WERI-Rb-1 (cell line): ENCODE results near the gene ITPKA.

Experiments used
- DNase-seq: peaks from one replicate; pipeline ENCODE4 v3.0.0-alpha.2; 2020
- H3K27ac ChIP-seq: fragments of 250-450 bp; sonication (Bioruptor Pico); 2 replicates; pipeline ENCODE4 v1.5.1; 2020; ENCODE audit warnings: mild to moderate bottlenecking, moderate library complexity
- H3K27me3 ChIP-seq: fragments of 250-450 bp; sonication (Bioruptor Pico); 2 replicates; pipeline ENCODE4 v1.5.1; 2021; ENCODE audit warnings: mild to moderate bottlenecking, low read depth, moderate library complexity; ENCODE audit not compliant: insufficient read depth, severe bottlenecking
- H3K36me3 ChIP-seq: fragments of 250-450 bp; sonication (Bioruptor Pico); 2 replicates; pipeline ENCODE4 v1.5.1; 2020; ENCODE audit warnings: mild to moderate bottlenecking, moderate library complexity
- H3K4me3 ChIP-seq: 2 replicates; pipeline ENCODE4 v1.5.1; 2011; ENCODE audit warnings: low read depth, mild to moderate bottlenecking, control low read depth, low read length
- H3K9me3 ChIP-seq: fragments of 250-450 bp; sonication (Bioruptor Pico); 2 replicates; pipeline ENCODE4 v1.5.1; 2021; ENCODE audit warnings: mild to moderate bottlenecking, moderate library complexity; ENCODE audit not compliant: severe bottlenecking
- TF ChIP-seq, protein P1 (sequence below): IDR thresholded peaks from 2 replicates; pipeline ENCODE4 v1.5.1; 2011; ENCODE audit warnings: low read depth, mild to moderate bottlenecking, control low read depth, inconsistent platforms, low read length

ITPKA gene

DNA sequence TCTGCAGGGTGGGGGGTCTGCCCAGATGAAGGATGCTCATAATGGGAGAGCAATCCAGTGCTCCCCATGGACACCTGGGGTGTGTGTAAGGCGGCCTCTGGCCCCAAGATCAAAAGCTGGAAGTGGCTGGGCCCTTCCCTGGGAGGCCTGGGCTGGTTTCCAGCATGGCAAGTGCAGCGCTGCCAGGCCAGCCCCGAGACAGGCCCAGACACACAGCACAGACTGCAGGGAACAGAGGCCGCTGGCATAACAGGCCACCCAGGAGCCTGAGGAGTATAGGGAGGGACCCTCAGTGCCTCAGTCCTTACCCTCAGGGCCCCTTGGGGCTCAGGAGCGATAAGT, 10.0 kb downstream of the ITPKA start:
- Histone ChIP-seq H3K27ac (no peak overlapping the region), H3K9me3 (no peaks in the 10 kb centered on the region), H3K36me3 (no peaks in the 10 kb centered on the region), H3K4me3 (no peak overlapping the region), H3K27me3 (no peaks in the 10 kb centered on the region)
- DNase-seq: no peak
- TF ChIP-seq, protein P1, sequence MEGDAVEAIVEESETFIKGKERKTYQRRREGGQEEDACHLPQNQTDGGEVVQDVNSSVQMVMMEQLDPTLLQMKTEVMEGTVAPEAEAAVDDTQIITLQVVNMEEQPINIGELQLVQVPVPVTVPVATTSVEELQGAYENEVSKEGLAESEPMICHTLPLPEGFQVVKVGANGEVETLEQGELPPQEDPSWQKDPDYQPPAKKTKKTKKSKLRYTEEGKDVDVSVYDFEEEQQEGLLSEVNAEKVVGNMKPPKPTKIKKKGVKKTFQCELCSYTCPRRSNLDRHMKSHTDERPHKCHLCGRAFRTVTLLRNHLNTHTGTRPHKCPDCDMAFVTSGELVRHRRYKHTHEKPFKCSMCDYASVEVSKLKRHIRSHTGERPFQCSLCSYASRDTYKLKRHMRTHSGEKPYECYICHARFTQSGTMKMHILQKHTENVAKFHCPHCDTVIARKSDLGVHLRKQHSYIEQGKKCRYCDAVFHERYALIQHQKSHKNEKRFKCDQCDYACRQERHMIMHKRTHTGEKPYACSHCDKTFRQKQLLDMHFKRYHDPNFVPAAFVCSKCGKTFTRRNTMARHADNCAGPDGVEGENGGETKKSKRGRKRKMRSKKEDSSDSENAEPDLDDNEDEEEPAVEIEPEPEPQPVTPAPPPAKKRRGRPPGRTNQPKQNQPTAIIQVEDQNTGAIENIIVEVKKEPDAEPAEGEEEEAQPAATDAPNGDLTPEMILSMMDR: no peak

GRCh38 chr15:41504751-41505492, 11.2 kb downstream of the ITPKA start:
- no peak overlapping the region for H3K27ac ChIP-seq
- no peak for DNase-seq
- no peak overlapping the region for H3K4me3 ChIP-seq
- H3K36me3 ChIP-seq: no peaks in the 10 kb centered on the region
- TF ChIP-seq, protein P1: no peak
- H3K27me3 ChIP-seq: no peaks in the 10 kb centered on the region
- no peaks in the 10 kb centered on the region for H3K9me3 ChIP-seq

DNA sequence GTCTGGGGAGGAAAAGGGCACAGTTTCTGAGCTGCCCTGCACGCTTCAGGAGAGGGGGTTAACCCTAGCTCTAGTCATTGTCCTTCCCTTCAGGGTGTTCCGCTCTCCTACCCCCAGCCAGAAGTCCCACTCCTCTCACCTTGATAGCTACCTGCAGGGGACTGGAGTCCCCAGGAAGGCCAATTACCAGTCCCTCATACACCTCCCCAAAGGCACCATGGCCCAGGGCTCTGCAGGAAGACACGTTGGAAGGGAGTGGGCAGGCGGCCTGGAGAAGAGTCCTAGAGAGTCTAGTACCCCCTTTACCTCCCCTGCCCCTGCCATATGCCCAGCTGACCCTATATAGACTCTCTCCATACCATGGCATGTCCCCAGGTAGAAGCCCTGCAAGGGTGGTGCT, 12.1 kb downstream of the ITPKA start:
- no peak for DNase-seq
- H3K9me3 ChIP-seq: no peaks in the 10 kb centered on the region
- H3K27me3 ChIP-seq: no peaks in the 10 kb centered on the region
- no peaks in the 10 kb centered on the region for H3K36me3 ChIP-seq
- no peak overlapping the region for H3K4me3 ChIP-seq
- no peak overlapping the region for H3K27ac ChIP-seq
- TF ChIP-seq, protein P1: no peak

- Histone ChIP-seq H3K9me3 (no peaks in the 10 kb centered on the region), H3K27ac (no peak overlapping the region), H3K27me3 (no peaks in the 10 kb centered on the region), H3K36me3 (no peaks in the 10 kb centered on the region), H3K4me3 (no peak overlapping the region)
- TF ChIP-seq, protein P1: peak; percentile 53
- DNase-seq: peak; percentile 34
These were observed 13.2 kb downstream of the ITPKA start for GRCh38 chr15:41506796-41507341.

DNA sequence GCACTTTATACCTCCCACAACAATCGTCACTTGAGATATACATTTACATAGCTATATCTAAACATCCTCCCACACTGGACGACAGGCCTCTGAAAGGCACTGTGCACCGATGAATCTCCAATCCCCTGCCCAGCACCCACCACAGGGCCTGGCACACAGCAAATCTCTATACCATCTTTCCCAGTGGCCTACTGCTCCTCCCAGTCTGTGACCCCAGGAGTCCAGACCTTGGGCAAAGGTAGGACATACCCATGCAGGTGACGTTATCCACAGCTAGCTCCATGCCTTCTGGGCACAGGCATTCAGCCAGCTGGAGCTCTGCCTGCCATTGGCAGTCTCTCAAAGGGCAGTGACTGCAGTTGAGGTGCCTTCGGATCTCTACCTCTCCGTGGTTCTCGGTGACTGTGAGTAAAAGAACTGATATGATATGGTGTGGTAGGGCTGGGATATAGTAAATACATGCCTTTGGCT, 14.2 kb downstream of the ITPKA start:
- TF ChIP-seq, protein P1: no peak
- Histone ChIP-seq H3K4me3 (no peak overlapping the region), H3K27me3 (no peaks in the 10 kb centered on the region), H3K36me3 (no peaks in the 10 kb centered on the region), H3K27ac (no peak overlapping the region), H3K9me3 (no peaks in the 10 kb centered on the region)
- DNase-seq: no peak

DNA sequence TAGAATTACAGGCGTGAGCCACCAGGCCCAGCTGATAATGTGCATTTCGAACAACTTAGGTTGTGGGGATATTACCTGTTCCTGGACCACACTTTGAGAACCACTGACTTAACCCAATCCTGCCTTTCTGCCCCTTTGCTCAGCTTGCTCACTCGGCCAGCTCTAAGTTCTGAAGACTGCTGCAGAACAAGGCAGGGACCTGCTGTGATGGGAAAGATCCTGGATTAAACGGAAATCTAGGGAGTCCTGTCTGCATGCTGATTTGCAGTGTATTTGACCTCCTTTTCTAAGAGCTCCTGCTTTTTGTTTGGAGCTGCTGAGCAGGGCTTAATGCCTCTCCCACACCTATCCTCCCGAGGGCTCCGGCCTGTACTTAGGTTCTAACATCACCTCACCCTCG, 17.1 kb downstream of the ITPKA start:
- no peaks in the 10 kb centered on the region for H3K36me3 ChIP-seq
- TF ChIP-seq, protein P1: no peak
- H3K27me3 ChIP-seq: no peaks in the 10 kb centered on the region
- no peak overlapping the region for H3K4me3 ChIP-seq
- no peaks in the 10 kb centered on the region for H3K9me3 ChIP-seq
- no peak for DNase-seq
- H3K27ac ChIP-seq: no peak overlapping the region
